Upper lobe of right lung (tissue), 1 donor: ENCODE measurements around the gene CDKAL1. TPM values are rescaled to one million over a fixed set of nuclear protein-coding genes. Genes with fewer than 3 reads are reported as not detected.

Experiments
- ATAC-seq: fragments of 200-7000 bp; cut with Tn5 transposase; one replicate; pipeline ENCODE4 v1.9.1; 2020; ENCODE audit warnings: mild to moderate bottlenecking, moderate library complexity
- DNase-seq: peaks from one replicate; pipeline ENCODE4 v3.0.0-alpha.2; 2020
- H3K27ac ChIP-seq: fragments of 200-600 bp; one replicate; pipeline ENCODE4 v1.8.0; 2022
- H3K27me3 ChIP-seq: fragments of 200-600 bp; one replicate; pipeline ENCODE4 v1.8.0; 2022; ENCODE audit warnings: mild to moderate bottlenecking
- H3K36me3 ChIP-seq: fragments of 200-600 bp; one replicate; pipeline ENCODE4 v1.8.0; 2022
- H3K4me1 ChIP-seq: fragments of 200-600 bp; one replicate; pipeline ENCODE4 v1.8.0; 2022
- H3K4me3 ChIP-seq: fragments of 200-600 bp; one replicate; pipeline ENCODE4 v1.8.0; 2022; ENCODE audit warnings: mild to moderate bottlenecking
- H3K9me3 ChIP-seq: fragments of 200-600 bp; one replicate; pipeline ENCODE4 v1.8.0; 2022
- intact Hi-C: fragments of 100-400 bp; cut with DNase I; formaldehyde crosslinking; loops from one replicate; pipeline ENCODE4 v1.11.0; 2022
- total RNA-seq: library from RNA; stranded (reverse); fragmentation: NEBNext Ultra II Directional; extraction: Animal tissue kit (Norgen Biotek cat#: 25700); gene quantifications from one replicate; pipeline ENCODE4 v1.2.1, GENCODE V29; 2021
- TF ChIP-seq, protein P1 (sequence below): fragments of 200-600 bp; IDR thresholded peaks from one replicate; pipeline ENCODE4 v1.8.0; 2022; ENCODE audit warnings: antibody characterized with exemption
- donor health status: DM: no; HTN: yes; CAD: no; lungs with severe emphysema.

The CDKAL1 gene
- total RNA-seq, 1 donor from 2014 or later: 16.0 TPM

DNA sequence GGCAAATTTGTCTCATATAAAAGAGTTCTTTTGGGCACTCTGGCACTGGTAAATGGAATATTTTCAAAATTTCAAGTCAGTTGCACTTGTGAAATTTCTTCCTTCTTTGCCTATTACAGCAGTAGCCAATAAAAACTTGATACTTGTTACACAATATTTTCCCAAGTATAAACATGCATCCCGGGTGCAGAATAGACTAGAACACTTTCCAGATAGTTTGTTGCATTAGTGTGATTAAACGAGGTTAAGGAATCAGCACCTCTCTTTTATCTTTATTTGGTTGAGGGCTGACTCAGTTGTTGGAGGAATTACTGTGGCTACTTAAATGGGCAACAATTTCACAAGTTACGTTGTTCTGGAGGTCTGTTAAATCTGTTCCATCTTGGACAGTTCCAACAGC, 467.5 kb downstream of the CDKAL1 start:
- intact Hi-C loops: no loop called here
- TF ChIP-seq, protein P1, sequence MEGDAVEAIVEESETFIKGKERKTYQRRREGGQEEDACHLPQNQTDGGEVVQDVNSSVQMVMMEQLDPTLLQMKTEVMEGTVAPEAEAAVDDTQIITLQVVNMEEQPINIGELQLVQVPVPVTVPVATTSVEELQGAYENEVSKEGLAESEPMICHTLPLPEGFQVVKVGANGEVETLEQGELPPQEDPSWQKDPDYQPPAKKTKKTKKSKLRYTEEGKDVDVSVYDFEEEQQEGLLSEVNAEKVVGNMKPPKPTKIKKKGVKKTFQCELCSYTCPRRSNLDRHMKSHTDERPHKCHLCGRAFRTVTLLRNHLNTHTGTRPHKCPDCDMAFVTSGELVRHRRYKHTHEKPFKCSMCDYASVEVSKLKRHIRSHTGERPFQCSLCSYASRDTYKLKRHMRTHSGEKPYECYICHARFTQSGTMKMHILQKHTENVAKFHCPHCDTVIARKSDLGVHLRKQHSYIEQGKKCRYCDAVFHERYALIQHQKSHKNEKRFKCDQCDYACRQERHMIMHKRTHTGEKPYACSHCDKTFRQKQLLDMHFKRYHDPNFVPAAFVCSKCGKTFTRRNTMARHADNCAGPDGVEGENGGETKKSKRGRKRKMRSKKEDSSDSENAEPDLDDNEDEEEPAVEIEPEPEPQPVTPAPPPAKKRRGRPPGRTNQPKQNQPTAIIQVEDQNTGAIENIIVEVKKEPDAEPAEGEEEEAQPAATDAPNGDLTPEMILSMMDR: no peak
- no peaks in the 10 kb centered on the region for H3K9me3 ChIP-seq
- H3K27ac ChIP-seq: no peak overlapping the region
- no peak for ATAC-seq
- no peak for DNase-seq
- H3K36me3 ChIP-seq: peaks cover 5% of the 10 kb centered on the region
- peaks cover 5% of the 10 kb centered on the region for H3K4me1 ChIP-seq
- no peaks in the 10 kb centered on the region for H3K27me3 ChIP-seq
- H3K4me3 ChIP-seq: no peak overlapping the region

DNA sequence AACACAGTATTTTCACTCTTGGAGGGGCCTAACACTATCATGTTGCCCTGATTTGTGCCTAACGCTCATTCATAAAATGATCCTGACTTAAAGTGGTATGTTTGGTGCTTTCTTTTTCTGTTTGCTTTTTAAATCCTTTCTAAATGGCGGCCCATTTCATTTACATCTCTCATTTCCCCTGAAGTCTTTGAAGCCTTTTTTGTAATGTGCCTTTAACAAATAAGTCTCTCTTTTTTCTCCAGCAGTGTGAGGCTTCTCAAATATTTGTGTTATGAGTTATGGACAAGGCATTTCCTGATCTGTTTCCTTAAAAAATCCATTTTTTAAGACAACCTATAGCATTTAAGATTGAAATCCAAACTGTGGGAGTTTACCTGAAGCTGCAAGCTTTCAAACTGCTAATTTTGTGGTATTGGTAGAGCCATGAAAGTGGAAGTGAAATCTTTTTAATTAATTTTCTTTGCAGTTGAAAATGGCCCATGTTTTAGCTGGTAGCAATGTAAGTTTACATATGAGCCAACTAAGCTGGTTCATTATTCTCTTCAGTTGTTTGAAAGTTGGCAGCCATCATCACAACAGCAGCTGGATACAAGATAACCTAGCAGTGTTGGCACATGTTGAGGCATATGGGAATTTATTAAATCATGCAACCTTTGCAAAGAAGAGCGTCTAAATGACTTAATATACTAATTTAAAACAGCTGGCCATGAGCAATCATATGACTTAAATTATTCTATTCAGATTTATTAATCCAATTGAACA, 469.7 kb downstream of the CDKAL1 start:
- H3K27me3 ChIP-seq: no peaks in the 10 kb centered on the region
- TF ChIP-seq, protein P1: no peak
- no peak overlapping the region for H3K27ac ChIP-seq
- no peaks in the 10 kb centered on the region for H3K4me1 ChIP-seq
- no peak overlapping the region for H3K4me3 ChIP-seq
- DNase-seq (no peak), ATAC-seq (no peak)
- intact Hi-C loops: no loop called here
- peaks cover 5% of the 10 kb centered on the region for H3K36me3 ChIP-seq
- H3K9me3 ChIP-seq: no peaks in the 10 kb centered on the region

DNA sequence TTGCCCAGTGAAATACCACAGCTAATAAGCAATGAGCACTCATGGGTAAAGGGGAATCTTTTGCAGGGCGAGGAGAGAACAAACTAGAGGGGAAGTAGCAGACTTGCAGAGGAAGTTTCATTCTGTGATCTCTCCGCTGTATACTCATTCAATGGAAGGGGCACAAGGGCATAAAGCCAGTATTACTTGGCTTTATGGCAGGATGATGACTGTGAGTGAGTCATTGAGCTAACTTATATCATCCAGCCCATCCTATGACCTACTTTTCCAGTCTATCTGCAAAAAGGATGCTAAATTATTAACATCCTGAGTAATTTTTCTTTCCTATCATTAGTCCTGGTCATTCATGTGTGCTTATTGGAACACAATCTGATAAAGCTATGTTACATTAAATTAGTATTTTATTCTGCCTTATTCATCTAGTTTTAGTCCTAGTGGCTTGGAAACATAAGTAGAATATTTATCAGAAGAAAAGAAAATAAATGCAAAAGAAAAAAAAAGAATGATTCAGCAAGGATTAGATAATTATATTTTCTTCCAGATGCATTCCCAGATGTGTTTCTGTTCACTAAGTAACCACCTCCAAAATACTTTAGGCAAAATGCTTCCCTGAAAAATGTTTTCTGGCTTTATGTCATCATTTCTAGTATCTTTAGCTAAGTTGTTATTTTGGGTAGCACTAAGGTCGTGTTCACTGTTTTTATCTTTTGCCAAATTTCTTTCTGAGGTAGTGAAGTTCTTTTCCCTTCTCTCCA, 471.7 kb downstream of the CDKAL1 start:
- no peaks in the 10 kb centered on the region for H3K4me1 ChIP-seq
- DNase-seq: no peak

DNA sequence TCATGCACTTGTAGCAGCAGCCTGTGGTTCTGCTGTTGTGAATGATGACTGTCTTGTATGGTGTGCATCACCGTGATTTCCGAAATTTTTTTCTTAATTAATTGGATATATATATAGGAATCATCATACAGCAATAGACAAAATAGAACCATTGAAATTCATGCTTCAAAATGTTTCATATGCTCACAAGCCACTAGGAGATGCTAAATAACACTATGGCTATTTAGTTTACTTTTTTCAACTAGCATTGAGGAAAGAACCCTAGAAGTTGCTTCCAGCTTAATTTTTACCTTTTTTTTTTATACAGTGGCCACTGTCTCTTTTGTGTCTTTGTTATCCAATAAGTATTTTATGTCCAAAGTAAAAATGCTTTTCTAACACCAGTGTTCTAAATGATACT, 485.4 kb downstream of the CDKAL1 start:
- Histone ChIP-seq H3K4me3 (no peak overlapping the region), H3K9me3 (no peaks in the 10 kb centered on the region), H3K27ac (no peak overlapping the region), H3K27me3 (no peaks in the 10 kb centered on the region), H3K36me3 (no peaks in the 10 kb centered on the region), H3K4me1 (no peaks in the 10 kb centered on the region)
- ATAC-seq: no peak
- no peak for DNase-seq
- TF ChIP-seq, protein P1: no peak
- intact Hi-C loops: no loop called here

More for the DNA sequence above, 471.7 kb downstream of the CDKAL1 start:
- ATAC-seq: no peak
- intact Hi-C loops: no loop called here
- Histone ChIP-seq H3K9me3 (no peaks in the 10 kb centered on the region), H3K27ac (no peak overlapping the region), H3K36me3 (peaks cover 3% of the 10 kb centered on the region), H3K27me3 (no peaks in the 10 kb centered on the region), H3K4me3 (no peak overlapping the region)
- TF ChIP-seq, protein P1: no peak

DNA sequence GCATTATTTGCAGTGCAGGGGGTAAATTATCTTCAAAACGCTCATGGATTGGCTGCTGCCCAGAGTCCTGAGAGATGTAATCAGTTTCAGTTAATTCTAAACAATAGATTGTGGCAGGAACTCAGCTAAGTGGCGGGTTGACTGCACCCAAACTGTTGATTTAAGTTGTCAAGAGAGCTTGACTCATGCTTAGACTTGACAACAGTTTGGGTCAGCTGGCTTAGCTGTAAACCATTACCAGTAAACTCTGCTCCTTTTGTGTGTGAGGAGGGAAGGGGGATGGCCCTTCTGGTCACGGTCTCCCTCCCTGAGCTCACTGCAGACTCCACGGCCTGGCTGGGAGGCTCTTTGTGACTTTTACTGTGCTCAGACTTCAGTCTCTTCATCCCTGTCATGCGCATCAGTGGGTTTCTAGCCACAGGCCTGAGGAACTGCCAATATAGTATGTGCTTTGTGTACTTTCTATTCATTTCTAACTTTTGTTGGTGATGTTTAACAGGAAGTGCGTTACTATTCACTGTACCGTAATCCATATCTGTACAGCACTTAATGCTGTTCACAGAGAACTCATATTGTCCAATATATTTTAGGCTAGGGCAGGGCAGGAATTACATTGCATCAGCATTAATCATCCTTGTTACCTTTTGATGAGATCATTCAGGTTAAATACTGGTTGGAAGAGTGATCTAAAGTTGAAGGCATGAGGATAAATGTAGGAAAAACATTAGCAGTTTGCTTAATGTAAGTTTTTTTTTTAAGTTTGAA, 488.3 kb downstream of the CDKAL1 start:
- intact Hi-C loops: no loop called here
- no peaks in the 10 kb centered on the region for H3K36me3 ChIP-seq
- peaks cover 9% of the 10 kb centered on the region for H3K4me1 ChIP-seq
- no peaks in the 10 kb centered on the region for H3K9me3 ChIP-seq
- DNase-seq (no peak), ATAC-seq (peak; percentile 82)
- H3K27me3 ChIP-seq: no peaks in the 10 kb centered on the region
- no peak overlapping the region for H3K4me3 ChIP-seq
- TF ChIP-seq, protein P1: no peak
- no peak overlapping the region for H3K27ac ChIP-seq
